Measurements from ENCODE around the gene ARHGDIA. TPM values are rescaled to one million over a fixed set of nuclear protein-coding genes. Genes with fewer than 3 reads are reported as not detected.

Gene ARHGDIA
- total and polyA plus RNA-seq, 12 donors, result 89.9 to 263 (median 110) TPM

DNA sequence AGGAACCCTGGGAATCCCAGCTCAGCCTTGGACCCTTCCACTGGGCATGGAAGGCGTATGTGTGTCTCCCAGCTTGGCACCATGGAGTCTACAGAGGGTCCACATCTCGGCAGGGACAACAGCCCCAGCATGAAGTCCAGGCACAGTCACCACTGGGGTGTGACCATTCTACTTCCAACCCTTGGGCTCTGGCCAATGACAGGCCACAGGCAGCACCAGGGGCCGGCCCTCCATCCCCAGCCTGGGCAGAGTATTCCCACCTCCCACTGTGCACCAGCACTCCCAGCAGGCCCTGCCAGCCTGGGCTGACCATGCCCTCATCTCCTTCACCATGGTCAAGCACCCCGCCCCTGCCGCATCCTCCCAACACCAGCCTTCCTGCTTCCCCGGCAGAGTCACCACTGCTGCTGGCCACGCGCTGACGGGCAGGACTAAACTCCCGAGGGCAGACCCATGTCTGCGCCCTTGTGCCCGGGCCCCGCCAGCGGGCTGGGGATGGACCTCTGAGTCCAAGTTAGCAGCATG is 26.7 kb downstream of the ARHGDIA start:
- H3K4me1 ChIP-seq, result peaks cover 0 to 17% (median 9%) of the 10 kb centered on the region in 9 donors
- no peaks in the 10 kb centered on the region for H3K27me3 ChIP-seq
- no peak overlapping the region for H3K27ac ChIP-seq
- intact Hi-C loops (cut with DNase I), result no loop called here
- DNase-seq (no peak), ATAC-seq (peak in 2 of 8 donors; percentile 6 to 13)
- H3K36me3 ChIP-seq, result peaks cover 21 to 73% (median 56%) of the 10 kb centered on the region in 9 donors
- H3K4me3 ChIP-seq, result no peak overlapping the region
- H3K9me3 ChIP-seq, result no peaks in the 10 kb centered on the region
- TF ChIP-seq, protein P1, sequence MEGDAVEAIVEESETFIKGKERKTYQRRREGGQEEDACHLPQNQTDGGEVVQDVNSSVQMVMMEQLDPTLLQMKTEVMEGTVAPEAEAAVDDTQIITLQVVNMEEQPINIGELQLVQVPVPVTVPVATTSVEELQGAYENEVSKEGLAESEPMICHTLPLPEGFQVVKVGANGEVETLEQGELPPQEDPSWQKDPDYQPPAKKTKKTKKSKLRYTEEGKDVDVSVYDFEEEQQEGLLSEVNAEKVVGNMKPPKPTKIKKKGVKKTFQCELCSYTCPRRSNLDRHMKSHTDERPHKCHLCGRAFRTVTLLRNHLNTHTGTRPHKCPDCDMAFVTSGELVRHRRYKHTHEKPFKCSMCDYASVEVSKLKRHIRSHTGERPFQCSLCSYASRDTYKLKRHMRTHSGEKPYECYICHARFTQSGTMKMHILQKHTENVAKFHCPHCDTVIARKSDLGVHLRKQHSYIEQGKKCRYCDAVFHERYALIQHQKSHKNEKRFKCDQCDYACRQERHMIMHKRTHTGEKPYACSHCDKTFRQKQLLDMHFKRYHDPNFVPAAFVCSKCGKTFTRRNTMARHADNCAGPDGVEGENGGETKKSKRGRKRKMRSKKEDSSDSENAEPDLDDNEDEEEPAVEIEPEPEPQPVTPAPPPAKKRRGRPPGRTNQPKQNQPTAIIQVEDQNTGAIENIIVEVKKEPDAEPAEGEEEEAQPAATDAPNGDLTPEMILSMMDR (IDR thresholded peaks at IDR 0.05), result no peak
- 88 to 91% methylated on average over 14 of the region's 14 CpGs for WGBS, 2 donors

DNA sequence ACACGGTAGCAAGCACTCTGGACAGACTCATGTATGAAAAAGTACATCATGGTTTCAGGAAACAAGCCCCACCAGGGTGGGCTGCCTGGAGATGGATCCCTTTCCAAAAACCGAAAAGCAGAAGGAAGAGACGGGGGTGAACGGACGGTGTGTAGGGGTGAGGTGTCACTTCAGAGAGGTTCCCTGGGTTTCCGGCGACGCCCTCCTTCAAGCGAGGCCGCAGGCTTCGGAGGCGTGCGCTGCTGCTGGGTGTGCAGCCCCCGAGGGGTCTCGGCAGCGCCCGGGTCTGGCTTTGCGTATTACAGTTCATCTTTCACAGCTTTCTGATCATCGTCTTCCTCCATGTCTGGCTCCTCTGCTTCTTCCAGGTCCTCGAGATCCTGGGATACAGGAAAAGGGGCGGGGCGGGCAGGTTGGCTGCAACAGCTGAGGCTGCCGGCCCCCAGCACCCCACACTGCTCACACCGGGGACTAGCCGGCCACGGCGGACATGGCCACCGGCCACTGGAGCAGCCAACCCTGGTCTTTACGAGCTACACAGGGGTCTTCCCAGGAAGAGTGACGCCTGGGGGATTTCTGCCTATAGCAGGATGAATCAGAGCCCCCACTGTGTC is 27.3 kb downstream of the ARHGDIA start:
- intact Hi-C loops (cut with DNase I), result no loop called here
- no peaks in the 10 kb centered on the region for H3K27me3 ChIP-seq
- peaks cover 21 to 67% (median 56%) of the 10 kb centered on the region in 9 donors for H3K36me3 ChIP-seq
- ATAC-seq, result no peak
- 94% methylated on average over 30 of the region's 30 CpGs for WGBS, 2 donors
- TF ChIP-seq, protein P1 (IDR thresholded peaks at IDR 0.05), result no peak
- no peaks in the 10 kb centered on the region for H3K9me3 ChIP-seq
- H3K4me3 ChIP-seq, result no peak overlapping the region
- no peak overlapping the region for H3K27ac ChIP-seq
- no peak for DNase-seq
- H3K4me1 ChIP-seq, result peaks cover 0 to 17% (median 9%) of the 10 kb centered on the region in 9 donors

DNA sequence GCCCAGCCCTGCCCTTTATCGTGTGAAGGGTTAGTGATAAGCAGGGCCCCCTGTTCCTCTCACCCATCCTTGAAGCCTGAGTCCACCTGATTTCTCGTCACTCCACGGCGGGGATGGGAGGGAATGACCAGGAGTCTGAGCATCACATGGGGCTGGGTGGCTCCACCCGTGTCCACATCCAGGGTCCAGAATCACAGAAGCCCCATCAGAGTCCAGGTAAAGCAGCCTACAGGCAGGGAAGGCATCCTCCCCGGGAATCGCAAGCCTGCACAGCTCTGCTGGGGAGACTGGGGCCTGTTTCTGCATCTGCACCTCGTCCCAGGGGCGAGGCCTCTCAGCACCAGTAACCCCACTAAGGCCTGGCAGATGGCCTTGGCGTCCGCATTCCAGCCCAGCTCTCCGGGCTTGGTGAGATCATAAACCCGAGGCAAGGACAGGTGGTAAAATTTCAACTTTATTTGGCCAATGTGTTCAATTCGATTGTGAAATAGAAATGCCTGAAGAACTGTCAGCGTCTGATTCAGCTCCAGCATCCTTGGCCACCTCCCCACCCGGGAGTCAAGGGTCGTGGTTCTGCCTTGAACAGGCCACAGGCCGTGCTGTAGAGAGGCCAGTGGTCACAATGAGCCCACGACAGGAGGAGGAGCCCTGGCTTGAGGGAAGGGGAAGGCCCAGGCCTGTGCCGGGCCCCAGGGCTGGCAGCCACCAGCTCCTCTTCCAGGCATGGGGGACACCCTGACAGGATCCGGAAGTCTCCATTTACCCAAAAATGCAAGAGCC is 28.2 kb downstream of the ARHGDIA start:
- Histone ChIP-seq H3K27me3 (no peaks in the 10 kb centered on the region), H3K36me3 (peaks cover 15 to 58% (median 51%) of the 10 kb centered on the region in 9 donors), H3K4me3 (no peak overlapping the region), H3K4me1 (peaks cover 0 to 17% (median 10%) of the 10 kb centered on the region in 9 donors), H3K27ac (no peak overlapping the region), H3K9me3 (no peaks in the 10 kb centered on the region)
- intact Hi-C loops (cut with DNase I), result no loop called here
- WGBS, 2 donors, result 76 to 79% methylated on average over 21 of the region's 21 CpGs
- DNase-seq (no peak), ATAC-seq (peak in 1 of 8 donors; percentile 5)
- TF ChIP-seq, protein P1 (IDR thresholded peaks at IDR 0.05), result no peak

DNA sequence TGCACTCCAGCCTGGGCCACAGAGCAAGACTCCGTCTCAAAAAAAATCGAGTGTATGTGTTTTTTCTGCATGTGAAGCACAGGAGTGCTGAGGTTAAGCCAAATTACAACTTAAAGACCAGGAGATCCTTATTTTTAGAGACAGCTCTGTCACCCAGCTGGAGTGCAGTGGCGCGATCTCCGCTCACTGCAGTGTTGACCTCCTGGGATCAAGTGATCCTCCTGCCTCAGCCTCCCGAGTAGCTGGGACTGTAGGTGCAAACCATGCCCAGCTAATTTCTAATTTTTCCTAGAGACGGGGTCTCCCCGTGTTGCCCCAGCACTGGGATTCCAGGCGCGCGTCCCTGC is 28.8 kb downstream of the ARHGDIA start:
- DNase-seq (no peak), ATAC-seq (no peak)
- Histone ChIP-seq H3K9me3 (no peaks in the 10 kb centered on the region), H3K4me1 (peaks cover 0 to 18% (median 10%) of the 10 kb centered on the region in 9 donors), H3K27ac (no peak overlapping the region), H3K36me3 (peaks cover 10 to 53% (median 45%) of the 10 kb centered on the region in 9 donors), H3K27me3 (no peaks in the 10 kb centered on the region), H3K4me3 (no peak overlapping the region)
- intact Hi-C loops (cut with DNase I), result no loop called here
- WGBS, 2 donors, result 91 to 96% methylated on average over 11 of the region's 11 CpGs
- TF ChIP-seq, protein P1 (IDR thresholded peaks at IDR 0.05), result no peak

Measured in heart right ventricle (tissue), 16 donors.